ENCODE measurements around the gene NRXN3. TPM values are rescaled to one million over a fixed set of nuclear protein-coding genes. Genes with fewer than 3 reads are reported as not detected.
A peak's percentile ranks its signal among the peaks of the same experiment; 100 is the strongest.

NRXN3 gene
- polyA plus RNA-seq, 1 donor (not counting 4 experiments of a cell fraction or from before 2014, with no cell fraction given) = 0.89 TPM

GRCh38 chr14:79809849-79810612 is 1639.9 kb downstream of the NRXN3 start:
- H4K20me1 ChIP-seq (ENCODE audit: control insufficient read depth, extremely low read depth, insufficient read depth, low read length) = no peaks in the 10 kb centered on the region
- H3K4me3 ChIP-seq (ENCODE audit: control insufficient read depth in 2 of 3, extremely low read depth in 1 of 3, insufficient read depth in 2 of 3, low read depth in 1 of 3, low read length in 3 of 3) = no peak overlapping the region
- no peak overlapping the region for H3K9ac ChIP-seq (ENCODE audit: control insufficient read depth, extremely low read depth, insufficient read depth, low read length)
- TF ChIP-seq EZH2 (IDR thresholded peaks at IDR 0.05; ENCODE audit: low read length) (no peak), CTCF (optimal IDR thresholded peaks at IDR 0.05 in 1 of 3, IDR thresholded peaks at IDR 0.05 in 1 of 3, conservative IDR thresholded peaks at IDR 0.05 in 1 of 3; ENCODE audit: extremely low read depth in 1 of 3, insufficient read depth in 2 of 3, low read length in 3 of 3) (peak in 2 of 3 experiments; percentile 20 to 37)
- dilution Hi-C loops (cut with MboI; ENCODE audit: extremely low pct_ligation_motif_present, low sequenced_read_pairs) = no loop called here
- no peak for FAIRE-seq
- H3K9me1 ChIP-seq (ENCODE audit: control insufficient read depth, extremely low read depth, insufficient read depth, low read length) = no peaks in the 10 kb centered on the region
- no peaks in the 10 kb centered on the region for H3K9me3 ChIP-seq (ENCODE audit: control insufficient read depth, low read depth, low read length)
- H3K27me3 ChIP-seq (ENCODE audit: control insufficient read depth, extremely low read depth, insufficient read depth, low read length) = no peaks in the 10 kb centered on the region
- no peaks in the 10 kb centered on the region for H3K36me3 ChIP-seq (ENCODE audit: control insufficient read depth in 2 of 2, extremely low read depth in 1 of 2, insufficient read depth in 2 of 2, low read length in 2 of 2)
- DNase-seq (ENCODE audit: low read depth, low spot score) = no peak
- no peak overlapping the region for H3K4me2 ChIP-seq (ENCODE audit: control insufficient read depth, extremely low read depth, insufficient read depth, low read depth, low read length)
- H3K79me2 ChIP-seq (ENCODE audit: control insufficient read depth, insufficient read depth, low read length) = no peaks in the 10 kb centered on the region
- no peak overlapping the region for H3K27ac ChIP-seq (ENCODE audit: control insufficient read depth, insufficient read depth, low read length)
- no peaks in the 10 kb centered on the region for H3K4me1 ChIP-seq (ENCODE audit: control insufficient read depth, extremely low read depth, insufficient read depth, low read length)
- no peak overlapping the region for H2AFZ ChIP-seq (ENCODE audit: control insufficient read depth, low read length)

GRCh38 chr14:79820866-79821535 is 1650.8 kb downstream of the NRXN3 start:
- no peak overlapping the region for H3K9ac ChIP-seq (ENCODE audit: control insufficient read depth, extremely low read depth, insufficient read depth, low read length)

More at GRCh38 chr14:79820866-79821535, 1650.8 kb downstream of the NRXN3 start:
- Histone ChIP-seq H3K36me3 (ENCODE audit: control insufficient read depth in 2 of 2, extremely low read depth in 1 of 2, insufficient read depth in 2 of 2, low read length in 2 of 2) (no peaks in the 10 kb centered on the region), H3K9me1 (ENCODE audit: control insufficient read depth, extremely low read depth, insufficient read depth, low read length) (no peaks in the 10 kb centered on the region), H3K79me2 (ENCODE audit: control insufficient read depth, insufficient read depth, low read length) (no peaks in the 10 kb centered on the region), H3K27ac (ENCODE audit: control insufficient read depth, insufficient read depth, low read length) (no peak overlapping the region), H3K4me2 (ENCODE audit: control insufficient read depth, extremely low read depth, insufficient read depth, low read depth, low read length) (no peak overlapping the region), H2AFZ (ENCODE audit: control insufficient read depth, low read length) (no peak overlapping the region), H3K4me1 (ENCODE audit: control insufficient read depth, extremely low read depth, insufficient read depth, low read length) (no peaks in the 10 kb centered on the region), H4K20me1 (ENCODE audit: control insufficient read depth, extremely low read depth, insufficient read depth, low read length) (no peaks in the 10 kb centered on the region), H3K9me3 (ENCODE audit: control insufficient read depth, low read depth, low read length) (no peaks in the 10 kb centered on the region), H3K4me3 (ENCODE audit: control insufficient read depth in 2 of 3, extremely low read depth in 1 of 3, insufficient read depth in 2 of 3, low read depth in 1 of 3, low read length in 3 of 3) (no peak overlapping the region), H3K27me3 (ENCODE audit: control insufficient read depth, extremely low read depth, insufficient read depth, low read length) (no peaks in the 10 kb centered on the region)
- no peak for FAIRE-seq
- no peak for TF ChIP-seq EZH2 (IDR thresholded peaks at IDR 0.05; ENCODE audit: low read length)
- no peak for TF ChIP-seq CTCF (optimal IDR thresholded peaks at IDR 0.05 in 1 of 3, IDR thresholded peaks at IDR 0.05 in 1 of 3, conservative IDR thresholded peaks at IDR 0.05 in 1 of 3; ENCODE audit: extremely low read depth in 1 of 3, insufficient read depth in 2 of 3, low read length in 3 of 3)
- dilution Hi-C loops (cut with MboI; ENCODE audit: extremely low pct_ligation_motif_present, low sequenced_read_pairs) = no loop called here
- no peak for DNase-seq (ENCODE audit: low read depth, low spot score)
